HG02763 (cell line): ENCODE data around the gene HBA1.
"Not testable (repeated sequence)": the region's sequence is repeated elsewhere in the genome, so short reads cannot be mapped to it uniquely, and the experiment has no call there.

Experiments used
- ATAC-seq: cut with Tn5 transposase; IDR thresholded peaks from one replicate; pipeline ENCODE4 v1.9.1; 2021; ENCODE audit warnings: mild to moderate bottlenecking, moderate library complexity; ENCODE audit not compliant: unreplicated experiment

HBA1 gene

GRCh38 chr16:194516-194915 is 18.0 kb downstream of the HBA1 start:
- ATAC-seq, result no peak

- ATAC-seq, result no peak
These were observed 23.9 kb downstream of the HBA1 start for GRCh38 chr16:200388-200787.

- ATAC-seq, result no peak
These were observed 26.8 kb downstream of the HBA1 start for GRCh38 chr16:203246-203645.

GRCh38 chr16:204046-204445 is 27.6 kb downstream of the HBA1 start:
- ATAC-seq, result not testable (repeated sequence)

- not testable (repeated sequence) for ATAC-seq
These were observed 32.9 kb downstream of the HBA1 start for GRCh38 chr16:209359-209758.

GRCh38 chr16:211631-212180 is 35.2 kb downstream of the HBA1 start:
- ATAC-seq, result not testable (repeated sequence)

GRCh38 chr16:212999-213398 is 36.5 kb downstream of the HBA1 start:
- no peak for ATAC-seq

- ATAC-seq, result no peak
These were observed 43.5 kb downstream of the HBA1 start for GRCh38 chr16:220021-220420.
